ENCODE results near the gene WDR27. TPM values are rescaled to one million over a fixed set of nuclear protein-coding genes. Genes with fewer than 3 reads are reported as not detected.

Gene WDR27
- 100 to 1,000 TPM in 1 of 4 donors, 10 to 100 TPM in 3; 23.1 to 101 (median 75.8) TPM for total RNA-seq

DNA sequence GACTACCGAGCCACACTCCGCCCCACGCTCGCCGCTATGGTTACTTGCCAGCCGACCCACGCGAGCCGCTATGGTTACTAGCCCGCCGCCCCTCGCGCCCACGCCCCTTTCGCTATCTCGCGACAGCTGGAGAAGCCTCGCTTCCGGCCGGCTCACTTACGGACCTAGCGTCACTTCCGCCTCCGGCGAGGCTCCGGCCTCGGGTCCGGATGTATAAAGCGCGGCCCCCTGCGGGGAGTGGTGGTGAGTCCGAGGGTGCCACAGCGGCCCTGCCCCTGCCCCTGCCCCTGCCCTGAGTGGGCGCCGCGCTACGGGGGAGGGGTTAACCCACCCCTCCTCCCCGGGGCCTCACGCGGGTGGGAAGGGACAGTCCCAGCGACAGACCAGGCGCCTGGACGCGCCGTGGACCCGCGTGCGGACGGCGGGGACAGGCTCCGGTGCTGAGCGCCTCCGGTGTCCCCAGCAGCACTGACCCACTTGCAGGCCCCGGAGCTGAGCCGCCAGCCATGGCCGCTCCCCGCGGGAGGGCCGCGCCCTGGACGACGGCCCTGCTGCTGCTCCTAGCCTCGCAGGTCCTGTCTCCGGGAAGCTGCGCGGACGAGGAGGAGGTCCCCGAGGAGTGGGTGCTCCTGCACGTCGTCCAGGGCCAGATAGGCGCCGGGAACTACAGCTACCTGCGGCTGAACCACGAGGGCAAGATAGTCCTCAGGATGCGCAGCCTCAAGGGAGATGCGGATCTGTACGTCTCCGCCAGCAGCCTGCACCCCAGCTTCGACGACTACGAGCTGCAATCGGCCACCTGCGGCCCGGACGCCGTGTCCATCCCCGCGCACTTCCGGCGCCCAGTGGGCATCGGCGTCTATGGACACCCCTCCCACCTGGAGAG lies at the start of gene WDR27, which contains the start of gene C6orf120:
WDR27 (minus strand) TSS at position 76 of the 886 bp plus-strand sequence. CDS start 13,024 bp downstream, outside the sequence.
C6orf120 (plus strand) TSS at position 173 of the 886 bp plus-strand sequence; CDS start at position 507, 334 bp downstream.
- Histone ChIP-seq H3K9me3 (no peaks in the 10 kb centered on the region), H3K4me3 (peak within 1 kb of the TSS; percentile 80 to 97 (median 90)), H3K36me3 (peaks cover 0 to 10% (median 0%) of the 10 kb centered on the region in 3 donors), H3K4me1 (peaks cover 0 to 46% (median 9%) of the 10 kb centered on the region in 4 donors), H3K27me3 (no peaks in the 10 kb centered on the region), H3K27ac (peak within 1 kb of the TSS; percentile 93 to 98 (median 96))
- TF ChIP-seq POLR2A (IDR thresholded peaks at IDR 0.05) = peak; percentile 96
- TF ChIP-seq, protein P1, sequence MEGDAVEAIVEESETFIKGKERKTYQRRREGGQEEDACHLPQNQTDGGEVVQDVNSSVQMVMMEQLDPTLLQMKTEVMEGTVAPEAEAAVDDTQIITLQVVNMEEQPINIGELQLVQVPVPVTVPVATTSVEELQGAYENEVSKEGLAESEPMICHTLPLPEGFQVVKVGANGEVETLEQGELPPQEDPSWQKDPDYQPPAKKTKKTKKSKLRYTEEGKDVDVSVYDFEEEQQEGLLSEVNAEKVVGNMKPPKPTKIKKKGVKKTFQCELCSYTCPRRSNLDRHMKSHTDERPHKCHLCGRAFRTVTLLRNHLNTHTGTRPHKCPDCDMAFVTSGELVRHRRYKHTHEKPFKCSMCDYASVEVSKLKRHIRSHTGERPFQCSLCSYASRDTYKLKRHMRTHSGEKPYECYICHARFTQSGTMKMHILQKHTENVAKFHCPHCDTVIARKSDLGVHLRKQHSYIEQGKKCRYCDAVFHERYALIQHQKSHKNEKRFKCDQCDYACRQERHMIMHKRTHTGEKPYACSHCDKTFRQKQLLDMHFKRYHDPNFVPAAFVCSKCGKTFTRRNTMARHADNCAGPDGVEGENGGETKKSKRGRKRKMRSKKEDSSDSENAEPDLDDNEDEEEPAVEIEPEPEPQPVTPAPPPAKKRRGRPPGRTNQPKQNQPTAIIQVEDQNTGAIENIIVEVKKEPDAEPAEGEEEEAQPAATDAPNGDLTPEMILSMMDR (IDR thresholded peaks at IDR 0.05) = peak in 1 of 6 experiments; percentile 8
- peak; percentile 97 to 99 (median 98) for DNase-seq

DNA sequence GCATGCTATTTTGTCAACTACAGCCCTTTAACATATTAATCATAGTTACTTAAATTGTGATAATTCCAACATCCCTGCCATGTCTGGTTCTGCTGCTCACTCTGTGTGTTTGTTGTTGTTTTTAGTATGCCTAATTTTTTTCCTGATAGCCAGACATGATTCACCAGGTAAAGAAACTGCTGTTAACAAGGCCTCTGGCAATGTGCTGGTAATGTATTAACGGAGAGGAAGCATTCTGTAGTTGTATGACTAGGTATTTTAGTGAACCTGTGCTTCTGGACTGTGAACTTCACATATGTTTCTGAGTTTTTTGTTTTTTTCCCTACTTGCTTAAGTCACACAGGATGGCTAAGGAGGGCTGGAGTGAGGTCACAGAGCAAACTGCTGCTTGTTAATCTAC lies 44.7 kb upstream of the WDR27 start:
- H3K4me1 ChIP-seq = peaks cover 0 to 10% (median 2%) of the 10 kb centered on the region in 4 donors
- TF ChIP-seq POLR2A (IDR thresholded peaks at IDR 0.05) = no peak
- TF ChIP-seq, protein P1 (IDR thresholded peaks at IDR 0.05) = no peak
- H3K4me3 ChIP-seq = no peak overlapping the region
- no peaks in the 10 kb centered on the region for H3K27me3 ChIP-seq
- no peaks in the 10 kb centered on the region for H3K9me3 ChIP-seq
- H3K36me3 ChIP-seq = no peaks in the 10 kb centered on the region
- H3K27ac ChIP-seq = no peak overlapping the region
- no peak for DNase-seq

DNA sequence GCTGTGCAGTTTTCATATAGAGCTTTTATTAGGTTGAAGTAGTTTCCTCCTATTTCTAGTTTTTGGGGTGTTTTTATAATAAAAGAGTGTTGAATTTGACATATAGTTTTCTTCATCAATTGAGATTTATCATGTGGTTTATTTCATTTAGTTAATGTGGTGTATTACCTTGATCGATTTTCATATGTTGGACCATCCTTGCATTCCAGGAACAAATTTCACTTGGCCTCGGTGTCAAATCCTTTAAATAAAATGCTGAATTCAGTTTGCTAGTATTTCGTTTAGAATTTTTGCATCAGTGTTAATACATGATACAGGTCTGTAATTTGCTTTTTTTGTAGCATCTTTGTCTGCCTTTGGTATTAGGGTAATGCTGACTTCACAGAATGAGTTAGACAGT lies 43.6 kb upstream of the WDR27 start:
- no peak for DNase-seq
- no peak overlapping the region for H3K4me3 ChIP-seq
- no peak overlapping the region for H3K27ac ChIP-seq
- no peaks in the 10 kb centered on the region for H3K9me3 ChIP-seq
- H3K27me3 ChIP-seq = no peaks in the 10 kb centered on the region
- TF ChIP-seq, protein P1 (IDR thresholded peaks at IDR 0.05) = no peak
- TF ChIP-seq POLR2A (IDR thresholded peaks at IDR 0.05) = no peak
- H3K36me3 ChIP-seq = no peaks in the 10 kb centered on the region
- H3K4me1 ChIP-seq = peaks cover 0 to 7% (median 0%) of the 10 kb centered on the region in 4 donors

DNA sequence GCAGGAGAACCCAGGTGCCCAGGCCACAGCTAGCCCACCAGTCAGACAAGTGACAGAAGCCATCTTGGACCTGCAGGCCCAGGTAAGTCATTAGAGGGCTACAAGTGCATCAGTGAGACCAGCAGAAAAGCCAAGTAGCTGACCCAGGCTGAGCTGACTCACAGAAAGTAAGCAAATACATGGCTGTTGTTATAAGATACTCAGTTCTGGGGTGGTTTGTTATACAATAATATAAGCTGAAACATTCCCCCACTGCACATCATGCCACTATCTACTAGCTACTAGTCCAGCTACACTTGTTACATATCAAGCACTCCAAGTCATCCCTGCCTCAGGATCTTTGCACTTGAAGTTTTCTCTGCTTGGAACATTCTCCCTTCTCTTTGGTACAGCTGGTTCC lies 39.5 kb upstream of the WDR27 start:
- no peaks in the 10 kb centered on the region for H3K4me1 ChIP-seq

DNA sequence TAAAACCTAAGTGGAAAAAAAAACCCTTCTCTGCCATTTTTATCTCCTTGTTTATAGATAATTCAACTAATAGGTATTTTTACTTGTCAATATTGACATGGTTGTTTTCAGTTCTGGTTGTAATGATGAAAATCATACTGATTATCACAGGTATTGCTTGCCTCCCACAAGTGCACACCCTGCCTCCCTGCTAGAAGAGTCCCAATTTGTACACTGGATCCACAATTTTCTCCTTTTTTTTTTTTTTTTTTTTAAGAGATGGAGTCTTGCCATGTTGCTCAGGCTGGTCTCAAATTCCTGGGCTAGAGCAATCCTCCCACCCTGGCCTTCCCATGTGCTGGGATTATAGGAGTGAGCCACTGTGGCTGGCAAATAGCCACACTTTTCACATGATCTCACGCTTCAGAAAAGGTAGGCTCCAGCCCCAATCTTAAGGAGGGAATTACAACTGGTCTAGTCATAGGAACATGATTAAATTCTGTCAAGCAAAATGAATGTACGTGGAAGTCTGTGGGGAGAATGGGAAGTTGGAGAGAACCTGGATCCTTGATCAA lies 37.2 kb upstream of the WDR27 start:
- H3K36me3 ChIP-seq = no peaks in the 10 kb centered on the region
- H3K27ac ChIP-seq = no peak overlapping the region
- no peaks in the 10 kb centered on the region for H3K9me3 ChIP-seq
- no peaks in the 10 kb centered on the region for H3K4me1 ChIP-seq
- no peak for DNase-seq
- no peak for TF ChIP-seq POLR2A (IDR thresholded peaks at IDR 0.05)
- TF ChIP-seq, protein P1 (IDR thresholded peaks at IDR 0.05) = no peak
- no peaks in the 10 kb centered on the region for H3K27me3 ChIP-seq
- H3K4me3 ChIP-seq = no peak overlapping the region

More for the DNA sequence above, 39.5 kb upstream of the WDR27 start:
- no peaks in the 10 kb centered on the region for H3K36me3 ChIP-seq
- no peaks in the 10 kb centered on the region for H3K9me3 ChIP-seq
- no peaks in the 10 kb centered on the region for H3K27me3 ChIP-seq
- TF ChIP-seq, protein P1 (IDR thresholded peaks at IDR 0.05) = no peak
- no peak for TF ChIP-seq POLR2A (IDR thresholded peaks at IDR 0.05)
- H3K27ac ChIP-seq = no peak overlapping the region
- DNase-seq = no peak
- H3K4me3 ChIP-seq = no peak overlapping the region
